Keratinocyte (primary cell): ENCODE measurements around the gene INPP5A.

Experiments used
- EZH2 ChIP-seq: IDR thresholded peaks from one replicate; pipeline ENCODE4 v1.6.1; 2012; ENCODE audit warnings: inconsistent platforms, mild to moderate bottlenecking, low read length, moderate library complexity
- TF ChIP-seq, protein P1 (sequence below), 3 experiments: IDR thresholded peaks in 1 of 3; conservative IDR thresholded peaks in 1 of 3; optimal IDR thresholded peaks in 1 of 3; 2 replicates in 2 of 3; 3 replicates in 1 of 3; pipeline versions ENCODE3 to v1.5.1; 2011; ENCODE audit warnings: low read length in 3 of 3, mild to moderate bottlenecking in 3 of 3, moderate library complexity in 2 of 3, control low read depth in 1 of 3, inconsistent platforms in 1 of 3; ENCODE audit not compliant: insufficient read depth in 2 of 3; ENCODE audit errors: extremely low read depth in 1 of 3

DNA sequence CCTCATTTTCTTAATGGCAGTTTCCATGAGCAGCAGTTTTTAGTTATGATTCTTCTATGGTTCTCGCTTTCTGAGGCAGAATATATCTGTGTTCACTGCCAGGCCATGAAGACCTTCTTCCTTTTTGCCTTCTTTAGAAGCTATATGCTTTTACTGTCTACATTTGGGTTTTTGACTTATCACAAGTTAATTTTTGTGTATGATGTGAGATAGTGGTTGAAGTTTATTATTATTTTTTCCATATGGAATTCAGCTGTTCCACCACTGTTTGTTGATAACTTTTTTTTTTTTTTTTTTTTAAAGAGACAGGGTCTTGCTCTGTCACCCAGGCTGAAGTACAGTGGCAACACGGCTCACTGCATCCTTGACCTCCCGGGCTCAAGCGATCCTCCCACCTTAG, 44.5 kb downstream of the INPP5A start:
- TF ChIP-seq, protein P1, sequence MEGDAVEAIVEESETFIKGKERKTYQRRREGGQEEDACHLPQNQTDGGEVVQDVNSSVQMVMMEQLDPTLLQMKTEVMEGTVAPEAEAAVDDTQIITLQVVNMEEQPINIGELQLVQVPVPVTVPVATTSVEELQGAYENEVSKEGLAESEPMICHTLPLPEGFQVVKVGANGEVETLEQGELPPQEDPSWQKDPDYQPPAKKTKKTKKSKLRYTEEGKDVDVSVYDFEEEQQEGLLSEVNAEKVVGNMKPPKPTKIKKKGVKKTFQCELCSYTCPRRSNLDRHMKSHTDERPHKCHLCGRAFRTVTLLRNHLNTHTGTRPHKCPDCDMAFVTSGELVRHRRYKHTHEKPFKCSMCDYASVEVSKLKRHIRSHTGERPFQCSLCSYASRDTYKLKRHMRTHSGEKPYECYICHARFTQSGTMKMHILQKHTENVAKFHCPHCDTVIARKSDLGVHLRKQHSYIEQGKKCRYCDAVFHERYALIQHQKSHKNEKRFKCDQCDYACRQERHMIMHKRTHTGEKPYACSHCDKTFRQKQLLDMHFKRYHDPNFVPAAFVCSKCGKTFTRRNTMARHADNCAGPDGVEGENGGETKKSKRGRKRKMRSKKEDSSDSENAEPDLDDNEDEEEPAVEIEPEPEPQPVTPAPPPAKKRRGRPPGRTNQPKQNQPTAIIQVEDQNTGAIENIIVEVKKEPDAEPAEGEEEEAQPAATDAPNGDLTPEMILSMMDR (optimal IDR thresholded peaks at IDR 0.05 in 1 of 3, IDR thresholded peaks at IDR 0.05 in 1 of 3, conservative IDR thresholded peaks at IDR 0.05 in 1 of 3; ENCODE audit: extremely low read depth in 1 of 3, insufficient read depth in 2 of 3, low read length in 3 of 3): no peak
- TF ChIP-seq EZH2: no peak
